GM18508 (cell line): ENCODE results near the gene APP.
"Not testable (repeated sequence)": the region's sequence is repeated elsewhere in the genome, so short reads cannot be mapped to it uniquely, and the experiment has no call there.

Experiments
- ATAC-seq: cut with Tn5 transposase; IDR thresholded peaks from one replicate; pipeline ENCODE4 v1.9.1; 2021; ENCODE audit warnings: moderate number of reproducible peaks; ENCODE audit not compliant: insufficient read depth, unreplicated experiment

The APP gene

DNA sequence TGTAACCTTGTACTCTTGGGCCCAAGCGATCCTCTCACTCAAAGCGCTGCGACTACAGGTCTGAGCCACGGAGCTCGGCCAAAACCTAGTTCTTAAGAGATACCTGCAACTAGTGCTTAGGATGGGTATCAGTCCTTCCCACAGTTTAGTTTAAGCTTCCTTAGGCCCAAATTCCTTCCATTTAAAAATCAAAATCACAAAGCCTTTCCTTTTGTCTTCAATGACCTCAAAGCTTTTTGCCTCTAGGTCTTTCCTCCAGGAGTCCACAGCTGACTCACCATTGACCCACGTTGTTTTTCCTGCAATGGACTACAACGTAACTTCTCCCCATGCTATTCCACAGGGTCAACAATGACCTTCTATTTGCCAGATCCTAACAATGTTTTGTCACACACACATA lies 64.0 kb downstream of the APP start:
- no peak for ATAC-seq

DNA sequence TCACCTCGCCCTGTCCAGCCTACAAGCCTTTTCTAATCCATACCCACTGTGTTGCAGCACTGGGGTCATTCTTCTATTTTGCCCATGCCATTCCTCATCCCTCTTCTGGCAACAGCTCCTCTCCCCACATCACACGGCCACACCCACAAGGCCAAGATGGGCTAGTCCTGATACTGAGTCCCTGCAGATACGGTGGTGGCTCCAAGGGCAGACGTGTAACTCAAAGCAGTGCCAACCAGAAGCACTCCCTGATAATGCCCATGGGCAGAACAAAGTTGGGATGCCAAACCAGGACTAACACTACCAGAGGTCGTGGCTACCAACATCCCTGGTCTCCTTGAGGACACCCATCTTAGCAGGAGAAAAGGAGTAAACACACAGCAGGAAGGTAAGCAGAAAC lies 64.8 kb downstream of the APP start:
- no peak for ATAC-seq

DNA sequence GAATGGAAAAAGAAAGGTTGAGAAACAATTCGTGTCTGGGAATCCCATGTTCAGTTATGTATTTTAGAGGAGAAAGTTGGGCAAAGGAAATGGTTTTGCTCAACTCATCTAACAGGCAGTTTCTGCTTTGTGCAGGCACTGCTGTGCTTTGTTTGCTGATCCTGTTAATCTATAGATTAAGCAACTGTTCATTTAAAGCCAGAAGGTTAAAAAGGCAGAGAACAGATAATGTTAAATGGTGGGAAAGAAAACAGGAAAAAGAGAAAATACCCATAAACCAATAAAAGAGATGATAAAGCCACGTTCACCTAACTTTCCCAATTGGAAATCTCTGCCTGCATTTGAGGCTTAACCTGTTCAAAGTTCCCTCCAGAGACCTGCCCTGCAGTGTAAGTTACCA lies 70.0 kb downstream of the APP start:
- ATAC-seq: no peak

DNA sequence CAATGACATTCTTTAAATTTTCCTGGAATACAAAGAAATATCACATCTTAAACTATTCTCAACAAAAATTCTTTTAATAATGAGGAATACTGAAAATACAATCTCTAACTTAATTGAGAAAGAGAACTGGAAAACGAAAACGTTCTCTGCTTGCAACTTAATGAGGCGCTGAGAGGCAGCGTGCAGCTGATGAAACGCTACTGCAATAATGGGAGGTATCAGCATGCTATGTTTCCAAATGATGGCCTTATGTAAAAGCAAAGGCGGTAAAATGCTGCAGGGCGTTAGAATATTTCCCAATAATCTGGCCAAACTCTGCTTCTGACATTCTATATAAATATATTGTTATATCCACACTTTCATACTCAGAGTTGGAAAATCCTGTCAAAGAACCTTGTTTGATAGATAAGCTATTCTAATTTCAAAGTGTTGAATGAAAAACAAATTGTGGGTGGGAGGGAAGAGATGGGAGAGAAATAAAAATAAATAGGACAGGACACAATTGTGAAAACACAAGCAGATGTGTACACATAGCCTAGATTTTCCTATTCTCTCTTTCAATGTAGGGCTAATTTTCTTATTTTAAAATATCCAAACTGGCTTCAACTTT lies 70.9 kb downstream of the APP start:
- ATAC-seq: no peak

- ATAC-seq: no peak
Observed at GRCh38 chr21:26098772-26099397, 71.7 kb downstream of the APP start.

DNA sequence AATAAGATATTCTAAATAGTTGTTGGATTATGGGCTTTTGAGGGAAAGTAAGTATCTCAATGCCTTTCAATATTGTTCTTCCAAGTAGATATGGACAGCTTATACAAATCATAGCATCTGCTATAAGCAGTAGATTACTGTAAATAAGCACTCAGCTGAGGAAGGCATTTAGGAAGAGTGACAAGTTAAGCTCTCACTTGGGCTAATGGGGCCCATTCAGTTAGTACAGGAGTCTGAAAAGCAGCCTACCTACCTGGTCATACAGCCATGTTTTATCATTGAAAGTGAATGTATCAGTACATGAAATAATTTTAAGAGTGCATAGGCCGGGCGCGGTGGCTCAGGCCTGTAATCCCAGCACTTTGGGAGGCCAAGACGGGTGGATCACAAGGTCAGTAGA lies 73.1 kb downstream of the APP start:
- ATAC-seq: no peak

DNA sequence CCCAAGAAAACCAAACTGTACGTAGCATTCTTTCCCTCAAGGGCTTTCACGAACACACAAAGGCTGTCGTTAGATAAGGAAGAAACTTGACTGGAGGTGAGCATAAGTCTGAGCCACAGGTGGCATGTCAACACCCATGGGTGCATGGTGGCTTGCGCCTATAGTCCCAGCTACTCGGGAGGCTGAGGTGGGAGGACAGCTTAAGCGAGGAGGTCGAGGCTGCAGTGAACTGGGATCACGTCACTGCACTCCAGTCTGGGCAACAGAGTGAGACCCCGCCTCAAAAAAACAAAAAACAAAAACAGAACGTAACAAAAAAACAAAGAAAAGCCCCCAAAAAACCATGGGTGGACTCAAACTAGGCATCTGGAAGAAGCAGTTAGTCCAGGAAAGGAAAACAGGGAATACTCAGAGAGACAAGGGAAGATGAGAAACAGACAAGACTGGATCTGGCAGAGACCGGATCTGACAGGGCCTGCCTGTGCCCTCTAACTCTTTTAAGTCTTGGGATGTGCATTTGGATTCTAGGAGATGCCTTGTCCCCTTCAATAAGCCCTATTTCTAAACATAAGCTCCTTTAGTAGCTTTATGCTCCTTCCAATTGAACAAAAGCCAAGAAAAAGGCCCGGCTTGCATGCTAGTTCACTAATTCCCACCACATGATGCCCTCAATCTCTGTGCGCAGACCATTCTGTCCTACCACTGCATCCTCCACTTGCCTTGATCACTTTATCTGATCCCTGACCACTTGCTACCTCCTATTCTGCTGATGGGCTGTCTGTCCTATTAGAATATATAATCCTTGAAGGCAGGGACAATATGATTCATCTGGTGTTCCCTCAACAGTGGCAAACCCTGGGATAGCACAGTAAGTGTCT lies 73.8 kb downstream of the APP start:
- ATAC-seq: no peak

DNA sequence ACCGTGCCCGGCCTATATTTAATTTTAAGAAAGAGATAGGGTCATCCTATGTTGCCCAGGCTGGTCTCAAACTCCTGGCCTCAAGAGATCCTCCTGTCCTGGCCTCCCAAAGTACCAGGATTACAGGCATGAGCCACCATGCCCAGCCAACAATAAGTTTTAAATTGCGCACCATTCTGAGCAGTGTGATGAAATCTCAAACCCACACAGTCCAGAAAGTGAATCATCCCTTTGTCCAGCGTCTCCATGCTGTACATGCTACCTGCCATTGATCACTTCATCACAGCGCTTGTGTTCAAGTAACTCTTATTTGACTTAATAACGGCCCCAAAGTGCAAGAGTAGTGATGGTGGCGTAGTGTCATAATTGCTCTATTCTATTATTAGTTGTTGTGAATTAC lies 75.4 kb downstream of the APP start:
- ATAC-seq: no peak

DNA sequence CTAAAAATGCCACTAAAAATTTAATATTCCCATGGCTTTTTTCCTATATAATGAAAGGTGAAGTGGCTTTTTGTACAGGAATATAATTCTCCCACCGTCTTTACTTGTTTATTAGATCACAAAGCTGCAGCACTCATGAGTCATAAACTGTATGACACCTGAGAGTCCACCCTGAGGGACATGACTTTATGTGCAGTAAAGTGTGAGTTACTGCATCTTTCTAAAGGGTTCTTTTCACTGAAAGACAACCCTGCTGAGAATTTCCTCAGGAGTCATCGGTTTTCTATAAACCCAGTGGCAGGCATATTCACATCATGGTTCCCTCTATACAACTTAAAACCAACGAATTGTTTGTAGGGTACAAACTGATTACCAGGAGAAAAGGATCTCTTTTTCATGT lies 77.4 kb downstream of the APP start:
- ATAC-seq: no peak

GRCh38 chr21:26091480-26092018 lies 79.0 kb downstream of the APP start:
- no peak for ATAC-seq

GRCh38 chr21:26089730-26090129 lies 80.8 kb downstream of the APP start:
- ATAC-seq: no peak

- ATAC-seq: no peak
Observed at GRCh38 chr21:26087223-26087918, 83.2 kb downstream of the APP start.

- ATAC-seq: no peak
Observed at GRCh38 chr21:26085882-26086281, 84.7 kb downstream of the APP start.

DNA sequence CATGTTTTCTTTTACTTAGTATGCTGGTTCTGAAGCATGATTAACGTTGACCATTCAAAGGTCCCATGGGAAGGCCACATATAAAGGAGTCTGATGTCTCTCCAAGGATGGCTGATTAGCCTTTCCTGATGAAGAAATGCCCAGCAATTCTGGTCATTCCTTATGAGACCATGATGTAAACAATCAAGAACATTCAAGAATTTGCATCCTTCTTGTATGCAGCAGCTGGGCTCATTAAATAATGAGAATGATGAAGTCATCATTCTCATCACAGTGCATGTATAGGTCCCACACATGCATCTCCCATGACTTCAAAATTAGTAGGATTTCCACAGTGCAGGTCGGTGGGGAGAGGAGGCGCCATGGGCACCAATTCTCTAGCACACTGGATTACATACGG lies 85.4 kb downstream of the APP start:
- no peak for ATAC-seq

GRCh38 chr21:26082549-26082948 lies 88.0 kb downstream of the APP start:
- no peak for ATAC-seq

DNA sequence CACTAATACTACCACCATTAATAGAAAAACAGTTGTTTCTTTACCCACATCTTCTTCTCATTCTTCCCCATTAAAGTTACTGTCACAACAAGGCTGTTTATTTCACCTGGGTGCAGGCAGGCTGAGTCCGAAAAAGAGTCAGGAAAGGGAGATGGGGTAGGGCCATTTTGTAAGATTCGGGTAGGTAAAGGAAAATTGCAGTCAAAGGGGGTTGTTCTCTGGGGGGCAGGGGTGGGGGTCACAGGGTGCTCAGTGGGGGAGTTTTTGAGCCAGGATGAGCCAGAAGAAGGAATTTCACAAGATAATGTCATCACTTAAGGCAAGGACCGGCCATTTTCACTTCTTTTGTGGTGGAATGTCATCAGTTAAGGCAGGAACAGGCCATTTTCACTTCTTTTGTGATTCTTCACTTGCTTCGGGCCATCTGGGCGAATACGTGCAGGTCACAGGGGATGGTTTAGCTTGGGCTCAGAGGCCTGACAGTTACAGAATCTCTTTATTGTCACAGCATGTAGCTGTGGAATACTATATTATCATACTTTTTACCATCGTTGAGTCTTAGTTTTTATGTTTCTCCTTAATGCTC lies 89.3 kb downstream of the APP start:
- not testable (repeated sequence) for ATAC-seq

DNA sequence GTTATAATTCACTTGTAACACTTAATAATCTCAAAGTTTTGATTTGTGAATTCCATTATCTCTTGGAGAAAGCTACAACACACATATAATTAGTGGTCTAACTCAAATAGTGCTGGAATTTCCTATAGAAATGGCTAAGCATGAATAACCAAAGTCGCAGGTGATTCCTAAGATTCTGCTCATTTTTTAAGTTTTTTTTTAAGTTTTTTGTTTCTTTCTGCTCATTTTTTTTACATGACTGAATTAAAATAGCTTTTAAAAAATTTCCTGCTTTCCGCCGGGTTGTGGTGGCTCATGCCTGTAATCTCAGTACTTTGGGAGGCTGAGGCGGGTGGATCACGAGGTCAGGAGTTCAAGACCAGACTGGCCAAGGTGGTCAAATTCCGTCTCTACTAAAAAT lies 90.4 kb downstream of the APP start:
- ATAC-seq: no peak

- ATAC-seq: no peak
Observed at GRCh38 chr21:26079366-26079765, 91.2 kb downstream of the APP start.

GRCh38 chr21:26077521-26077920 lies 93.0 kb downstream of the APP start:
- ATAC-seq: no peak
